ENCODE measurements around the gene DLG2.

The DLG2 gene

GRCh38 chr11:84140386-84141169 lies 1486.6 kb downstream of the DLG2 start:
- no peak for DNase-seq

- DNase-seq: no peak
Measured at GRCh38 chr11:84137960-84138359, 1489.2 kb downstream of the DLG2 start.

GRCh38 chr11:84137505-84137904 lies 1489.6 kb downstream of the DLG2 start:
- no peak for DNase-seq

GRCh38 chr11:84136926-84137325 lies 1490.2 kb downstream of the DLG2 start:
- no peak for DNase-seq

GRCh38 chr11:84130646-84131427 lies 1496.3 kb downstream of the DLG2 start:
- DNase-seq: peak; percentile 22

- no peak for DNase-seq
Measured at GRCh38 chr11:84129961-84130576, 1497.1 kb downstream of the DLG2 start.

- no peak for DNase-seq
Measured at GRCh38 chr11:84128840-84129239, 1498.3 kb downstream of the DLG2 start.

- no peak for DNase-seq
Measured at GRCh38 chr11:84117394-84117793, 1509.8 kb downstream of the DLG2 start.

- DNase-seq: no peak
Measured at GRCh38 chr11:84106541-84106940, 1520.6 kb downstream of the DLG2 start.

GRCh38 chr11:84105148-84105547 lies 1522.0 kb downstream of the DLG2 start:
- DNase-seq: peak; percentile 15

- no peak for DNase-seq
Measured at GRCh38 chr11:84103096-84103495, 1524.0 kb downstream of the DLG2 start.

GRCh38 chr11:84097186-84097585 lies 1530.0 kb downstream of the DLG2 start:
- no peak for DNase-seq

- no peak for DNase-seq
Measured at GRCh38 chr11:84091212-84091986, 1535.7 kb downstream of the DLG2 start.

- peak; percentile 43 for DNase-seq
Measured at GRCh38 chr11:84089072-84090057, 1537.8 kb downstream of the DLG2 start.

- DNase-seq: no peak
Measured at GRCh38 chr11:84071851-84072250, 1555.3 kb downstream of the DLG2 start.

- no peak for DNase-seq
Measured at GRCh38 chr11:84069048-84069447, 1558.1 kb downstream of the DLG2 start.

- DNase-seq: no peak
Measured at GRCh38 chr11:84061726-84062125, 1565.4 kb downstream of the DLG2 start.

GRCh38 chr11:84056653-84057376 lies 1570.3 kb downstream of the DLG2 start:
- no peak for DNase-seq

GRCh38 chr11:84045146-84045545 lies 1582.0 kb downstream of the DLG2 start:
- no peak for DNase-seq

- DNase-seq: peak; percentile 31
Measured at GRCh38 chr11:84044706-84045105, 1582.4 kb downstream of the DLG2 start.

GRCh38 chr11:84036664-84037194 lies 1590.4 kb downstream of the DLG2 start:
- no peak for DNase-seq

Data from NCI-H82 (cell line).